GM12873 (cell line): Measurements from ENCODE around the gene TRIM28.

Source experiments
- CTCF ChIP-seq: IDR thresholded peaks from 2 replicates; pipeline ENCODE4 v1.5.1; 2012; ENCODE audit warnings: low read depth, mild to moderate bottlenecking, moderate library complexity, low read length, control low read depth; ENCODE audit not compliant: insufficient read depth; ENCODE audit errors: missing control alignments

The TRIM28 gene

GRCh38 chr19:58570770-58571574 lies 27.1 kb downstream of the TRIM28 start:
- no peak for TF ChIP-seq CTCF

- no peak for TF ChIP-seq CTCF
Observed at GRCh38 chr19:58571575-58571947, 27.7 kb downstream of the TRIM28 start.

- TF ChIP-seq CTCF: no peak
Observed at GRCh38 chr19:58572026-58572817, 28.4 kb downstream of the TRIM28 start.

- peak; percentile 16 for TF ChIP-seq CTCF
Observed at GRCh38 chr19:58572818-58573657, 29.2 kb downstream of the TRIM28 start, which contains the start of gene MZF1. TSS of gene MZF1 (minus strand) at chr19:58573335. CDS start at chr19:58571389, 1,946 bp downstream.

GRCh38 chr19:58573658-58574164 lies 29.8 kb downstream of the TRIM28 start:
- TF ChIP-seq CTCF: no peak

GRCh38 chr19:58575183-58576041 lies 31.5 kb downstream of the TRIM28 start:
- peak; percentile 7 for TF ChIP-seq CTCF
